Transverse colon (tissue), 4 donors: ENCODE results near the gene TNS4.

Experiments
- POLR2A ChIP-seq: fragments of 450-650 bp; IDR thresholded peaks from one replicate; pipeline ENCODE4 v1.6.1; 2016; ENCODE audit warnings: antibody characterized with exemption, mild to moderate bottlenecking, moderate library complexity
- POLR2AphosphoS5 ChIP-seq, 3 donors: sonication (generic); formaldehyde crosslinking; IDR thresholded peaks; one replicate each; pipeline ENCODE4 v1.6.1; 2016; ENCODE audit warnings: antibody characterized with exemption in 3 of 3
- TF ChIP-seq, protein P1 (sequence below), 5 experiments: fragments of 200-600 bp in 3 of 5; fragments of 450-650 bp in 2 of 5; sonication (generic) in 3 of 5; IDR thresholded peaks; 1 replicate in 2 of 5; 2 replicates in 3 of 5; pipeline ENCODE4 v1.5.1; 2016 to 2017; ENCODE audit warnings: antibody characterized with exemption in 5 of 5, inconsistent platforms in 3 of 5, mild to moderate bottlenecking in 2 of 5, moderate library complexity in 1 of 5

DNA sequence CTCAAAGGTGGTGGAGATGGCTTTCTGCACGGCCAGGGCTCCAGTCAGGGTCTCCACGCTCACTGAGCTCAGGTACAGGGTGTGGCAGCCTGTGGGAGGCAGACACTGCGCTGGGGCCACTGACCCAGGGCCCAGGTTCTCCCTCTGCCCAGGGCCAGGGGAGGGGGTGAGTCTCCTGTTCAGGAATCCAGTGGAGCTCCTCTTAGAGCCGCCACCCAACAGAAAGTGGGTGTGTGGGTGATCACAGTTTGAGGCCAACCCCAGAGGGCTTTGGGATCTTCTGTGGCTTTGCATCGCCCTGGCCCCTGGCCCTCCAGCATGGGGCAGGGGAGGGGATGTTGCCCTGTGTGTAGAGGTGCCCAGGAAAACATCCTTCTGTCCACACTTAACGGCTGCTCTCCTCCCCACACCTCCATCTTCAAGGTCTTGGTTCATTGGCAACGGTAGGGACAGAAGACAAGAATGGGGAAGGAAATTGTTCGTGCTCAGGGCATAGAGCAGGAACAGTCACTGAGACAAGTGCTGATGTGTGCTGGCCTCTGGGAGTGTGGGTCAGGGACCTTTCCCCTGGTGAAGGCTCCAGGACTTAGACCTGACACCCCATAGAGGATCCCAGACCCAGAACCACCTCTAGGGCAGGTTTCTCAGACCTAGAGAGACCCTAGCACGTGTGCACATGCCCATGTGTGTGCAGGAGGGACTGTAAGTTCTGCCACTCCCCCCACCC lies 21.5 kb downstream of the TNS4 start:
- TF ChIP-seq, protein P1, sequence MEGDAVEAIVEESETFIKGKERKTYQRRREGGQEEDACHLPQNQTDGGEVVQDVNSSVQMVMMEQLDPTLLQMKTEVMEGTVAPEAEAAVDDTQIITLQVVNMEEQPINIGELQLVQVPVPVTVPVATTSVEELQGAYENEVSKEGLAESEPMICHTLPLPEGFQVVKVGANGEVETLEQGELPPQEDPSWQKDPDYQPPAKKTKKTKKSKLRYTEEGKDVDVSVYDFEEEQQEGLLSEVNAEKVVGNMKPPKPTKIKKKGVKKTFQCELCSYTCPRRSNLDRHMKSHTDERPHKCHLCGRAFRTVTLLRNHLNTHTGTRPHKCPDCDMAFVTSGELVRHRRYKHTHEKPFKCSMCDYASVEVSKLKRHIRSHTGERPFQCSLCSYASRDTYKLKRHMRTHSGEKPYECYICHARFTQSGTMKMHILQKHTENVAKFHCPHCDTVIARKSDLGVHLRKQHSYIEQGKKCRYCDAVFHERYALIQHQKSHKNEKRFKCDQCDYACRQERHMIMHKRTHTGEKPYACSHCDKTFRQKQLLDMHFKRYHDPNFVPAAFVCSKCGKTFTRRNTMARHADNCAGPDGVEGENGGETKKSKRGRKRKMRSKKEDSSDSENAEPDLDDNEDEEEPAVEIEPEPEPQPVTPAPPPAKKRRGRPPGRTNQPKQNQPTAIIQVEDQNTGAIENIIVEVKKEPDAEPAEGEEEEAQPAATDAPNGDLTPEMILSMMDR (IDR thresholded peaks at IDR 0.05): no peak
- TF ChIP-seq POLR2A (no peak), POLR2AphosphoS5 (IDR thresholded peaks at IDR 0.05) (no peak)
